ENCODE data around the gene LDLRAD2. TPM values are rescaled to one million over a fixed set of nuclear protein-coding genes. Genes with fewer than 3 reads are reported as not detected.

Gene LDLRAD2
- total and polyA plus RNA-seq, 2 of the 4 experiments (the other 2 are of a cell fraction) = 0.05 TPM; not detected in 1

DNA sequence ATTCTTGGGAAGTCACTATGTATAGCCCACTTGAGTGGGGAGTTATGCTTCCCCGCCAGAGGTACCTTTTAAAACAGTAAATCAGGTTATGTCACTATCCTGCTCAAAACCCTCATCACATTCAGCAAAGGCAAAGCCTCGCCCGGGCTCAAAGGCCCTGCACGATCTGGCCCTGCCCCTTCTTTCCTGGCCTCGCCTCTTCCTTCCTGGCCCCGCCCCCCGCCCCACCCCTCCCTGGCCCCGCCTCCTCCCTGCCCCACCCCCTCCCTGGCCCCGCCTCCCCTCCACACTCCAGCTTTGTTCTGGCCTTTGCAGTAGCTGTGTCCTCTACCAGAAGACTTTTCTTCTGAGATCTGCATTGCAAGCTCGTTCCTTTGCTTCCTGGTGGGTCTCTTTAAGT, 6.6 kb downstream of the LDLRAD2 start:
- no peak overlapping the region for H3K23ac ChIP-seq (ENCODE audit: low read depth, low read length)
- H3K36me3 ChIP-seq (ENCODE audit: control insufficient read depth, insufficient read depth, low read length) = peaks cover 20% of the 10 kb centered on the region
- no peak overlapping the region for H2BK5ac ChIP-seq (ENCODE audit: low read depth, low read length, poor library complexity, severe bottlenecking)
- H2BK120ac ChIP-seq (ENCODE audit: low read depth, low read length) = no peak overlapping the region
- BruUV-seq (replicated peaks) = no TSS peak
- H3K9me3 ChIP-seq (ENCODE audit: control insufficient read depth, insufficient read depth, low read length) = peaks cover under 1% of the 10 kb centered on the region; the same call in 1 of the 2 replicates
- H4K8ac ChIP-seq (ENCODE audit: low read depth in 2 of 2, low read length in 2 of 2) = no peak overlapping the region; a peak in 1 of 4 replicates
- no peak overlapping the region for H3K27ac ChIP-seq (ENCODE audit: insufficient read depth, low read length)
- peaks cover 6% of the 10 kb centered on the region for H3K4me1 ChIP-seq (ENCODE audit: control insufficient read depth, insufficient read depth, low read length)
- intact Hi-C loops (cut with micrococcal nuclease) (loop anchor here (5.0 kb wide), 1 partner anchor 36 kb away; the partner anchor contains the start of gene USP48), dilution Hi-C loops (cut with HindIII; ENCODE audit: low sequenced_read_pairs, unreplicated experiment) (no loop called here), in situ Hi-C loops (cut with MboI; ENCODE audit: low sequenced_read_pairs) (no loop called here)
- no peak overlapping the region for H3K4me2 ChIP-seq (ENCODE audit: low read depth, low read length)
- H2AFZ ChIP-seq (replicated peaks; ENCODE audit: low read length, poor library complexity) = no peak overlapping the region
- H4K20me1 ChIP-seq (ENCODE audit: insufficient read depth, low read length) = peaks cover 9% of the 10 kb centered on the region; the same call in 1 of the 2 replicates
- H4K5ac ChIP-seq (ENCODE audit: low read depth, low read length) = no peak overlapping the region
- H3K27me3 ChIP-seq (ENCODE audit: control insufficient read depth, insufficient read depth, low read length) = peaks cover 3% of the 10 kb centered on the region; the same call in 1 of the 2 replicates
- WGBS, 2 experiments (ENCODE audit: extremely low coverage in 2 of 2, insufficient read length in 1 of 2) = 67% methylated on average over 1 of the region's 10 CpGs; no CpG with 5 or more reads in 1 of the 2 experiments
- TF ChIP-seq RAD21 (IDR thresholded peaks at IDR 0.05; ENCODE audit: low read length) (no peak), CEBPB (IDR thresholded peaks at IDR 0.05; ENCODE audit: low read depth, low read length) (no peak), BHLHE40 (IDR thresholded peaks at IDR 0.05; ENCODE audit: low read depth, low read length) (no peak), RCOR1 (IDR thresholded peaks at IDR 0.05; ENCODE audit: insufficient replicate concordance, low read length) (no peak), NFE2L2 (IDR thresholded peaks at IDR 0.05; ENCODE audit: low read depth, low read length) (no peak), MXI1 (IDR thresholded peaks at IDR 0.05; ENCODE audit: borderline replicate concordance, low read depth, low read length) (no peak), MAFK (IDR thresholded peaks at IDR 0.05; ENCODE audit: low read depth, low read length) (no peak), FOS (IDR thresholded peaks at IDR 0.05; ENCODE audit: low read depth, low read length) (no peak), SMC3 (IDR thresholded peaks at IDR 0.05; ENCODE audit: low read depth, low read length) (no peak), MAZ (IDR thresholded peaks at IDR 0.05; ENCODE audit: borderline replicate concordance, low read depth, low read length) (no peak)
- TF ChIP-seq, protein P1, sequence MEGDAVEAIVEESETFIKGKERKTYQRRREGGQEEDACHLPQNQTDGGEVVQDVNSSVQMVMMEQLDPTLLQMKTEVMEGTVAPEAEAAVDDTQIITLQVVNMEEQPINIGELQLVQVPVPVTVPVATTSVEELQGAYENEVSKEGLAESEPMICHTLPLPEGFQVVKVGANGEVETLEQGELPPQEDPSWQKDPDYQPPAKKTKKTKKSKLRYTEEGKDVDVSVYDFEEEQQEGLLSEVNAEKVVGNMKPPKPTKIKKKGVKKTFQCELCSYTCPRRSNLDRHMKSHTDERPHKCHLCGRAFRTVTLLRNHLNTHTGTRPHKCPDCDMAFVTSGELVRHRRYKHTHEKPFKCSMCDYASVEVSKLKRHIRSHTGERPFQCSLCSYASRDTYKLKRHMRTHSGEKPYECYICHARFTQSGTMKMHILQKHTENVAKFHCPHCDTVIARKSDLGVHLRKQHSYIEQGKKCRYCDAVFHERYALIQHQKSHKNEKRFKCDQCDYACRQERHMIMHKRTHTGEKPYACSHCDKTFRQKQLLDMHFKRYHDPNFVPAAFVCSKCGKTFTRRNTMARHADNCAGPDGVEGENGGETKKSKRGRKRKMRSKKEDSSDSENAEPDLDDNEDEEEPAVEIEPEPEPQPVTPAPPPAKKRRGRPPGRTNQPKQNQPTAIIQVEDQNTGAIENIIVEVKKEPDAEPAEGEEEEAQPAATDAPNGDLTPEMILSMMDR (conservative IDR thresholded peaks at IDR 0.05; ENCODE audit: low read depth, low read length) = no peak
- no peak overlapping the region for H2BK20ac ChIP-seq (ENCODE audit: low read depth, low read length)
- no peak overlapping the region for H3K4ac ChIP-seq (ENCODE audit: low read depth, low read length)
- 0 out of 2 replicates have a peak, but pooled peaks have one; percentile 13 for ATAC-seq (ENCODE audit: low read depth)
- H3K14ac ChIP-seq (replicated peaks; ENCODE audit: low read depth, low read length) = no peak overlapping the region
- no peak overlapping the region for H3K56ac ChIP-seq (ENCODE audit: extremely low read depth, insufficient read depth, low read length)
- peaks cover 18% of the 10 kb centered on the region for H3K9me1 ChIP-seq (ENCODE audit: insufficient read depth, low read length)
- H2BK15ac ChIP-seq (ENCODE audit: low read depth, low read length) = no peak overlapping the region
- H2AK9ac ChIP-seq (replicated peaks; ENCODE audit: low read depth, low read length, poor library complexity) = no peak overlapping the region
- H3K18ac ChIP-seq (ENCODE audit: low read depth, low read length) = no peak overlapping the region
- 0 out of 2 replicates have a peak overlapping the region, but pooled peaks have one; percentile 15 for H2AK5ac ChIP-seq (ENCODE audit: low read depth, low read length)
- CTCF ChIA-PET = no interaction called here
- DNase-seq = no peak
- H3K9ac ChIP-seq (ENCODE audit: low read depth, low read length) = no peak overlapping the region
- POLR2A ChIA-PET (ENCODE audit: unreplicated experiment) = no interaction called here
- H4K91ac ChIP-seq (ENCODE audit: insufficient read depth, low read depth, low read length) = no peak overlapping the region
- no peak overlapping the region for H3K4me3 ChIP-seq (ENCODE audit: insufficient read depth, low read depth, low read length)
- no peaks in the 10 kb centered on the region; a peak in 1 of 4 replicates for H3K79me1 ChIP-seq (ENCODE audit: low read depth in 1 of 2, low read length in 2 of 2)

All from IMR-90 (cell line).